Dermis blood vessel endothelial cell (primary cell): ENCODE data around the gene POLR2H. TPM values are rescaled to one million over a fixed set of nuclear protein-coding genes. Genes with fewer than 3 reads are reported as not detected.
A peak's percentile ranks its signal among the peaks of the same experiment; 100 is the strongest.

Source experiments
- DNase-seq: peaks from one replicate; pipeline ENCODE4 v3.0.0; 2010
- total RNA-seq: library from RNA; depleted of rRNA; stranded (reverse); fragments of >200 nt; gene quantifications from 2 replicates; pipeline ENCODE4 v1.2.3, GENCODE V29; 2014

The POLR2H gene
- total RNA-seq, 1 donor from 2014 or later: 135 TPM

DNA sequence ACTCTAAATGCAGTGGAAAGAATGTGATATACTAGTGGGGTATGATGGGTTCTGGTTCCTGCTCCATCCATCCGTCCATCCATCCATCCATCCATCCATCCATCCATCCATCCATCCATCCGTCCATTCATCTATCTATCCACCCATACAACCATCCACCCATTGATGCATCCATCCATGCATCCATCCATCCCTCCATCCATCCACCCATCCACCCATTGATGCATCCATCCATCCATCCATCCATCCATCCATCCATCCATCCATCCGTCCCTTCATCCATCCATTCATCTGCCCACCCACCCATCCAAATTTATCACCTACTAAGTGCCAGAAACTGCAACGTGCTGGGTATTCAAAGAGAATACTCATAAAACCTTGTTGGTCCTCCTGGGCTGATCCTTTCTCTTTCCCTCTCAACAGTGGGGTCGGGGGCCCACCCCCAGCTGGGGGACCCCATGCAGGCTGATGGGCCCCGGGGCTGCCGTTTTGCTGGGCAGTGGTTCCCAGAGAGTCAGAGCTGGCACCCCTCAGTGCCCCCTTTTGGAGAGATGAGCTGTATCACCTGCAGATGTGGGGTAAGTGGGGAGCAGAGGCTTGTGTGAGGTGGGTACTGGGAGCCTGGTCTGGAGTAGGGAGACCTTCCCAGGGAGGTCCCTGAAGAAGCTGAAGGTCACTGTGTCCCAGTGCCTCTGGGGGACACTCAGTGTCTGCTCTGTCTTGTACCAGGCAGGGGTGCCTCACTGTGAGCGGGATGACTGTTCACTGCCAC is 26.8 kb downstream of the POLR2H start:
- no peak for DNase-seq

DNA sequence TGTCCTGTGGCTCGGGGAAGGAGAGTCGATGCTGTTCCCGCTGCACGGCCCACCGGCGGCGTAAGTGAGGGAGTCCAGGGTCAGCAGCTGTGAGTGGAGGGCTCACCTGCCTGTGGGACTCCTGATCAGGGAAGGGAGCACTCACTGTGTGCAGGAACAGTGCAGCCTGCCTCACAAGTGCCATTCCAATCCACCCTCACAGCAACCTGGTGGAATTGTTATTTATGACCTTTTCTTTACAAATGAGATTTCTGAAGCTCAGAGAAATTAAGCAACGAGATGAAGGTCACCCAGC is 27.4 kb downstream of the POLR2H start:
- no peak for DNase-seq

DNA sequence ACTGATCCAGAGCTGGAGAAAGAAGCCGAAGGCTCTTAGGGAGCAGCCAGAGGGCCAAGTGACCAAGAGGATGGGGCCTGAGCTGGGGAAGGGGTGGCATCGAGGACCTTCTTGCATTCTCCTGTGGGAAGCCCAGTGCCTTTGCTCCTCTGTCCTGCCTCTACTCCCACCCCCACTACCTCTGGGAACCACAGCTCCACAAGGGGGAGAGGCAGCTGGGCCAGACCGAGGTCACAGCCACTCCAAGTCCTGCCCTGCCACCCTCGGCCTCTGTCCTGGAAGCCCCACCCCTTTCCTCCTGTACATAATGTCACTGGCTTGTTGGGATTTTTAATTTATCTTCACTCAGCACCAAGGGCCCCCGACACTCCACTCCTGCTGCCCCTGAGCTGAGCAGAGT is 27.9 kb downstream of the POLR2H start:
- no peak for DNase-seq

DNA sequence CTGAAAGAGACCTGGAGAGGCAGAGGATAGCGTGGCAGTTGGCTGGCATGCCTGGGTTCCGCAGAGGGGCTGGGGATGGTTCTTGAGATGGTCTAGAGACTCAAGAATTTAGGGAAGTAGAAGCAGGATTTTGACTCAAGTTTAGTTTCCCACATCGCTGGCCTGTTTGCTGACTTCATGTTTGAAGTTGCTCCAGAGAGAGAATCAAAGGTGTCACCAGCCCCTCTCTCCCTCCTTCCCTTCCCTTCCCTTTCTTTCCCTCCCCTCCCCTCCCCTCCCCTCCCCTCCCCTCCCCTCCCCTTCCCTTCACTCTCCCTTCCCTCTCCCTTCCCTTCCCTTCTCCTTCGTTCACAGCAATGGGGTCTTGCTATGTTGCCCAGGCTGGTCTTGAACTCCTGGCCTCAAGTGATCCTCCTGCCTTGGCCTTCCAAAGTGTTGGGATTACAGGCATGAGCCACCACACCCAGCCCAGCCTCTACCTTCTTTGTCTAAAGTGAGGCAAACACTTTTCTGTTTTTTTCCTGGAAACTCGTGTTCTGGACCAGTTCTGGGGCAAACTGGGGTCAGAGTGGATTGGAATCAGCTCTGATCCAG is 28.5 kb downstream of the POLR2H start:
- DNase-seq: no peak

DNA sequence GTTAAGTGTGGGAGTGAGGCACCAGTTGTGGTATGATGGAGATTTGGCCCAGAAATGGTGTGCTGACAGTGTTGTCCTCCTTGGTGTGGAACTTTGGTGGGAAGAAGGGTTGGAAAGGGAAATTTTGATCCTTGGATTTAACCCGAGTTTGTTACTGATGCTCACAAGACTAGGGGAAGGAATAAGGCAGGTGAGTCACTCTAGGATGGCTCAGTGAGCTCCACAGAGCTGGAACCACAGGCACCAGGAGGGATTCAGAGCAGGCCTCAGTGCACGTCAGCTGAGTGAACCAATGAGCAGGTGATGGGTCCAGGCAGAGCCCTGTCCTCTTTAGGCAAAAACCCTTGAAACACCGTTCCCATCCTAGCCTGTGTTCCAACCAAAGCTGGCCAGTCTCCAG is 29.8 kb downstream of the POLR2H start:
- no peak for DNase-seq

DNA sequence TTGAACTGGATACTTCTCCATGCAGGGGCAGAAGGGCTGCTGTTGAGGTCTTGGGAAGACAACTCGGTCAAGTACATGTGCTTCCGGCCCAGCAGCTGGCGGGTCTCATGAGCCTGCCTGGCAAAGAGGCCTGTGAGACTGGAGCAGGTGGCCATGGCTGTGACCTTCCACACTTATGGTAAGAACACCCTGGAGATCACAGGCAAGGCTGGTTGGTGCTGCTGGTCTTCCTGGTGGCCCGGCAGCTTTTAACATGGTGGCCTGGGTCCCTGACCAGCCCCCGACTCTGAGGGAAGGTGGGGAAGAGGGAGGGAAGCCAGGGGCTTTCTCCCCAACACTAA is 33.8 kb downstream of the POLR2H start:
- DNase-seq: no peak

DNA sequence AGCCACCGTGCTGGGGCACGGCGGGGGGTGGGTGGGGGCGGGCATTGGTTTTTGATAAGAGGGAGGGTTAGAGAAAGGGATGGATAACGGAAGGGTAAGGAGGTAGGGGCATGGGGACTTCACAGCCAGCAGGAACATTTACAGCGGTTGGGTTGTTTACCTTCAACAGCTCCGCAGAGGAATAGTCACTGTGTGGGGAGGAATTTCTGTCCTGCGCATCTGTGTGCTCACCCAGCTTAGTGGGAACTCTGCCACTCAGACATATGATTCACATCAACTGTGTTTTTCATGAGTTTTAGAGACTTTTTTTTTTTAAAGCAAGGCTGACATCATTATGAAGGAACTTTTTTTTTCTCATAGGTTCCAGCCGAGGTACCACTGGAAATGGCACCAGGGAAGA is 37.9 kb downstream of the POLR2H start:
- peak; percentile 16 for DNase-seq

DNA sequence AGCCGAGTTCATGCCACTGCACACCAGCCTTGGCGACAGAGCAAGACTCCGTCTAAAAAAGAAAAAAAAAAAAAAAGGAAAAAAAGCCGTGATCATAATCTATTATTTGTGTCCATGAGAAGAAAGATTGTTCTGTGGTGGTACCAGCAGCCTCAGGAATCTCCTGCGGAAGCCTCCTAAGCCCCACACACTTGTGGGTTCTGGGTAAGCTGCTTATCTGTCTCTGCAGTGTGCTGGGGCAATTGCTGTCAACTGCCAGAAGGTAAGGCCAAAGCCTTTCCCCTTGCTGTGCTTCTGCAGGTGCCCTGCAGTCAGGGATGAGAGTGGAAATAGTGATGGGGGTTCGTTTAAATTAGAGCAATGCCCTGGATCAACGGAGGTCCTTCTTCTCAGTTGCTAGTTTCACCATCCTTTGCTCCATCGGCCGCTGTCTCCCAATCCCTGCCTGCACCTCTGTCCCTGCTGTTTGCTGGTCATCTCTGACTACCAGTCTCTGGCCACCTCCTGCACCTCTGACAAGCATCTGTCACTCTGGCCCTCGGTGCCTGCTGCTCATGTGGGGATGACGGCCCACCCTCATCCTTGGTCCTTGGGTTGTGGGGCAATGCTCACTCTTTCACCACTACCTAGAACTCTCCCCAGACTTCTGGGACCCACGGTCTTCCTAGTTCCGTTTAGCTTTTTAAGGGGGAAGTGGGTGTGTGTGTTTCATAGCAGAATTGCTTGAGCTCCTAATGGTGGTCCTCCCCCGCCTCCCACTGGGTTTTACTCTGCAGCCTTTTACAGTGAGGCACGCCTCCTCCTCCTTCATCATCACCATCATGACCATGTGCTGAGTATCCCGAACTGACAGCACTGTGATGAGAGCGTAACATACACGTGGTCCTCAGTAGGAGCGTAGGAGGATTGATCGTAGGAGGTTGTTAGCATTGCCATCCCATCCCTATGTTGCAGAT is 43.8 kb downstream of the POLR2H start:
- no peak for DNase-seq

DNA sequence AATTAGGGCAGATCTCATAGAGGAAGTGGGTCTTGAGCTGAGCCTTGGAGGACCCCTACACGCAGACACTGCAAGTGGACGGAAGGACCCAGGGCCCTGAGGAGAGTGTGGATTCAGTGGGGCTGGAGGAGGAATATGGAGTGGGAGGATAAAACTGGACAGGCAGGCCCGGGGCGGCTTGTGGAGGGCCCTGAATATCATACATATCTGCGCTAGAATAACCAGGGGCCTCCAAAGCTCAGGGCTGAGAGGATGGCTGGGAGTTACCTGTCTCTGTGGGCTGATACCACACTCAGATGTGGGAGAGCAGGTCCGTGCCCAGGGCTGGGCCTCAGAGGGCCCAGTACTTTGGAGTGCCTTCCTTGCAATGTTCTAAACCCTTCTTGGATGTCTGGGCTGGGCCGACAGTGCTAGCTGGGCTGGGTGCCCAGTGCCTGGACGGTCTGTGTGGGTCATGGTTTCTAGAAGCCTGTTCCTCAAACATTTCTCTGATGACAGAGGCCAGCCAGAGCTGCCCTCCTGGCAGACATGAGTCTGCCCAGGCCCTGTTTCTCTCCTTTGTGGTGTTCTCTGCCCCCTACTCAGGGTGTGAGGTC is 47.9 kb downstream of the POLR2H start:
- DNase-seq: no peak

DNA sequence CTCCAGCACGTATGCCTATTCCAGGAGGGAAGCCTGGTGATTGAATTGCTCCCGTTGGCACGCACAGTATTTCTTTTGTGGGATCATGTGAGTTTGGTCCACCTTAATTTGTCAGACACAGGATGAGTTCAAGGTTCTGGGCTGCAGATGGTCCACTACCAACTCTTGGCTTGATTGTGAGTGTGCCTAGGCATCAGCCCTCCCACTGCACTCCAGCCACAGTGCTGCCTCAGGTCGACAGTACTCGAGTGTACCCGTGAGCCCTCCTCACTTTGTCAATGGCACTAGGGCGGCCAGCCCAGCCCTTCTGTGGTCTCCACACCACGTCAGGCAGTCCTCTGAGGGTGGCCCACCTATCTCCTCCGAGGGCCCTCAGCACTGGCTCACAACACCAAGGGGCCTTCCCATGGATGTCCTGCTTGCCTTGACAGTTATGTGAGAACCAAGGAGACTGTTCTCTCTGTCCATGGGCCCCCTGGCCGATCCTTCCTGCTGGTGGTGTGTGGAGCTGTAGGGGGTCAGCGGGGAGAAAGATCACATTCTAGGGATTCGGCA is 48.5 kb downstream of the POLR2H start:
- no peak for DNase-seq

DNA sequence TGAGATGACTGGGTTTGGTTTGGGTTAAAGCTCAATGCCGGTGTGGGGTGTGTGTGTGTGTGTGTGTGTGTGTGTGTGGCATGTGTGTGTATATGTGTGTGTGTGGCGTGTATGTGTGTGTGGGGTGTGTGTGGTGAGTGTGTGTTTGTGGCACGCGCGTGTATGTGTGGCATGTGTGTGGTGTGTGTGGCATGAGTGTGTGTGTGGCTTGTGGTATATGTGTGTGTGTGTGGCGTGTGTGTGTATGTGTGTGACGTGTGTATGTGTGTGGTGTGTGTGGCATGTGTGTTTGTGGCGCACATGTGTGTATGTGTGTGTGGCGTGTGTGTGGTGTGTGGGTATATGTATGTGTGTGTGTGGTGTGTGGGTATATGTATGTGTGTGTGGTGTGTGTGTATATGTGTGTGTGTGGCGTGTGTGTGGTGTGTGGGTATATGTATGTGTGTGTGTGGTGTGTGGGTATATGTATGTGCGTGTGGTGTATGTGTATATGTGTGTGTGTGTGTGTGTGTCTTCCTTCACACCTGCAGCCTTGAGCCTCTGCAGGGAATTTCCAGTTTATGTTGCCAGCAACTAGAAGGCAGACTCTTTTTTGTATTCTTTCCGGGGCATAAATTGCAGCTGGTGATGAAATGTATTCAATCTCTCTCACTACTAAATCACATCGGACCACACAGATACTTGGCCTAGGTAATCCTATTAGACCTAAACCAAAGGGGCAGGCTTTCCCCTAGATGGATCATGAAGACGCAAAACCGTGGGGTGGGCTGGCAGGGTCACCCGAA is 53.1 kb downstream of the POLR2H start:
- DNase-seq: no peak

DNA sequence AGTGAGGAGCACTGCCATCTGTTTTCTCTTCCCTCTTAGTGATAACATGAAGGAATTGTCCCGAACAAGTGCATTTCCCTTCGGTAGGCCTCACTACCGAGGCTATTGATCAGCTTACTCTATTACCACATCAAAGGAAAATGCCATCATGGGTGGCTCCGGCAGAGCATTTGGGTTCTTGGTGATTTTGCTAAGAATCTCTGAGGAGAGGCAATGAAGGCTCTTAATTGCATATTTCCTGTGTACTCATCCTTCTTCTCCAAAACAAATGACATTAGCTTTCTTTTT is 53.6 kb downstream of the POLR2H start:
- no peak for DNase-seq

DNA sequence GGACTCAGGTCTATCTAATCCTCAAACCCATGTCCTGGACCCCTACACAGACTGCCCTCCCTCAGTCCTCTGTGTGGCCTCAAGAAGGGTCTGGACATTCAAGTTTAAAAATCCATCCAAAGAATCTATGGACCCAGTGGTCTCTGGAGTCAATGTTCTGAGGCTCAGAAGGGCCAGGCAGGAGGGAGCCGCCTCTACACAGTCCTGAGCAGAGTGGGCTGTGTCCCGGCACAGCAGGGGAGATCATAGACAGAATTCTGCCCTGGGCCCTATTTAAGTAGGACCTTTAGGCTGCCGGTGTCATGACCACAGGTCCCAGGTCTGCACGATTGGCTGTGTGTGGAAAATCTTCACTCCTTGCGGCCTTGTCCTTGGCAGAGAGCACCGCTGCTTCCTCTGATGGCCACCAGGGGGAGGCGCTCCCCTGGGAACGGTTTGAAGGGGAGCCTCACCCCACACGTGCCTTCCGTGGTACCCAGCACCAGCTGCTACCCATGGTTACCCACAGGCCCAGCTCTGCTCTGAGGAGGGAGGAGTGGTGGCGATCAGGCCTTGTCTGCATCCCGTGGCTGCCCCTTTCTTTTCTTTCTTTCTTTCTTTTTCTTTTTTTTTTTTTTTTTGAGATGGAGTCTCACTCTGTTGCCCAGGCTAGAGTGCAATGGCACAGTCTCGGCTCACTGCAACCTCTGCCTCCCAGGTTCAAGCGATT is 56.3 kb downstream of the POLR2H start:
- DNase-seq: peak; percentile 84

Other genes with a start within 250 kb of the POLR2H start
- gene EIF2B5, start 226.4 kb upstream of the POLR2H start, total RNA-seq: 43.7 and 44.2 TPM in 2 replicates
- gene DVL3, start 206.3 kb upstream of the POLR2H start, total RNA-seq: 33.5 and 36.9 TPM in 2 replicates
- 419 and 557 TPM in 2 replicates for gene AP2M1, start 186.9 kb upstream of the POLR2H start, total RNA-seq
- 44.5 and 58.4 TPM in 2 replicates for gene ABCF3, start 175.5 kb upstream of the POLR2H start, total RNA-seq
- 0.05 and 0.17 TPM in 2 replicates for gene VWA5B2, start 132.1 kb upstream of the POLR2H start, total RNA-seq
- gene ALG3, start 112.7 kb upstream of the POLR2H start, total RNA-seq: 36.8 and 40.6 TPM in 2 replicates
- 3.0 and 4.8 TPM in 2 replicates for gene EEF1AKMT4, start 112.0 kb upstream of the POLR2H start, total RNA-seq
- gene CAMK2N2, start 100.2 kb upstream of the POLR2H start, total RNA-seq: not detected in 2 replicates
- gene ECE2, start 85.7 kb upstream of the POLR2H start, total RNA-seq: not detected in 2 replicates
- 411 and 593 TPM in 2 replicates for gene PSMD2, start 62.5 kb upstream of the POLR2H start, total RNA-seq
- 217 and 574 TPM in 2 replicates for gene EIF4G1, start 47.1 kb upstream of the POLR2H start, total RNA-seq
- 32.9 and 50.5 TPM in 2 replicates for gene FAM131A, start 24.1 kb upstream of the POLR2H start, total RNA-seq
- 3.2 and 5.4 TPM in 2 replicates for gene CLCN2, start 105 bp upstream of the POLR2H start, total RNA-seq
- not detected in 2 replicates for gene THPO, start 16.5 kb downstream of the POLR2H start, total RNA-seq
- 0.23 and 0.34 TPM in 2 replicates for gene CHRD, start 18.3 kb downstream of the POLR2H start, total RNA-seq
- under 0.01 and 0.23 TPM in 2 replicates for gene EPHB3, start 200.1 kb downstream of the POLR2H start, total RNA-seq